GM12878 (cell line): Measurements from ENCODE around the gene CGN.

ENCODE experiments used
- CHD4 ChIP-seq: fragments of 200-600 bp; sonication (generic); IDR thresholded peaks from 2 replicates; pipeline ENCODE4 v1.6.1; 2016; ENCODE audit warnings: mild to moderate bottlenecking
- CREB1 ChIP-seq: IDR thresholded peaks from 2 replicates; pipeline ENCODE4 v1.6.1; 2012; ENCODE audit warnings: low read depth, mild to moderate bottlenecking, inconsistent platforms
- EP300 ChIP-seq, 2 experiments: fragments of 150-350 bp in 1 of 2; IDR thresholded peaks; 2 replicates each; pipeline ENCODE4 v1.6.1; 2011 to 2012; ENCODE audit warnings: low read depth in 2 of 2, low read length in 2 of 2, borderline replicate concordance in 1 of 2, improper control_type of control experiment in 1 of 2, inconsistent platforms in 1 of 2; ENCODE audit not compliant: control insufficient read depth in 1 of 2
- MXI1 ChIP-seq: fragments of 150-350 bp; IDR thresholded peaks from 2 replicates; pipeline ENCODE4 v1.6.1; 2011; ENCODE audit warnings: low read depth, mild to moderate bottlenecking, inconsistent platforms, low read length, improper control_type of control experiment
- POLR2A ChIP-seq: IDR thresholded peaks from 2 replicates; pipeline ENCODE4 v1.6.1; 2011; ENCODE audit warnings: low read depth, mild to moderate bottlenecking, low read length
- RELA ChIP-seq: fragments of 450-650 bp; IDR thresholded peaks from 2 replicates; pipeline ENCODE4 v1.8.0; 2014; ENCODE audit warnings: borderline replicate concordance; ENCODE audit not compliant: partially characterized antibody
- TBL1XR1 ChIP-seq: IDR thresholded peaks from 2 replicates; pipeline ENCODE4 v1.6.1; 2012; ENCODE audit warnings: low read depth, low read length, improper control_type of control experiment
- ZBED1 ChIP-seq: IDR thresholded peaks from 2 replicates; pipeline ENCODE4 v1.6.1; 2016; ENCODE audit warnings: borderline replicate concordance
- TF ChIP-seq, protein P1 (sequence below): fragments of 450-650 bp; formaldehyde crosslinking; IDR thresholded peaks from 2 replicates; pipeline ENCODE4 v1.5.0; 2022; ENCODE audit warnings: mild to moderate bottlenecking, missing genetic modification characterization

DNA sequence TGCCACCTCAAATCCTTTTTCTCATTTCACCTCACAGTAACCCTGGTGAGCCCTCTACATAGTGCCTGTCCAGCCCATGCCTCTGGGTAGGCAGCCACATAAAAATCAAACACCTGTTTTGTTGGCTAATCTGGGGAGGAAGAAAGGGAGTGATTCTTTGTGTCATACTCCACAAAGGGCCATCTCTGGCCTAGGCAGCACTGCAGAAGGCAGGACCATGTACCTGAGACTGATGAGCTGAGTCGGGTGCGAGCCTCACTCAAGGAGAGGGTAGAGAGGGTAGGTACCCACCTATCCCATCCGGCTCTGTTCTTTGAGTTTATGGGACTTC is 36.7 kb downstream of the CGN start:
- no peak for TF ChIP-seq EP300 (IDR thresholded peaks at IDR 0.05; ENCODE audit: borderline replicate concordance in 1 of 2, control insufficient read depth in 1 of 2, low read depth in 2 of 2, low read length in 2 of 2)
- TF ChIP-seq POLR2A = no peak
- no peak for TF ChIP-seq TBL1XR1
- TF ChIP-seq, protein P1, sequence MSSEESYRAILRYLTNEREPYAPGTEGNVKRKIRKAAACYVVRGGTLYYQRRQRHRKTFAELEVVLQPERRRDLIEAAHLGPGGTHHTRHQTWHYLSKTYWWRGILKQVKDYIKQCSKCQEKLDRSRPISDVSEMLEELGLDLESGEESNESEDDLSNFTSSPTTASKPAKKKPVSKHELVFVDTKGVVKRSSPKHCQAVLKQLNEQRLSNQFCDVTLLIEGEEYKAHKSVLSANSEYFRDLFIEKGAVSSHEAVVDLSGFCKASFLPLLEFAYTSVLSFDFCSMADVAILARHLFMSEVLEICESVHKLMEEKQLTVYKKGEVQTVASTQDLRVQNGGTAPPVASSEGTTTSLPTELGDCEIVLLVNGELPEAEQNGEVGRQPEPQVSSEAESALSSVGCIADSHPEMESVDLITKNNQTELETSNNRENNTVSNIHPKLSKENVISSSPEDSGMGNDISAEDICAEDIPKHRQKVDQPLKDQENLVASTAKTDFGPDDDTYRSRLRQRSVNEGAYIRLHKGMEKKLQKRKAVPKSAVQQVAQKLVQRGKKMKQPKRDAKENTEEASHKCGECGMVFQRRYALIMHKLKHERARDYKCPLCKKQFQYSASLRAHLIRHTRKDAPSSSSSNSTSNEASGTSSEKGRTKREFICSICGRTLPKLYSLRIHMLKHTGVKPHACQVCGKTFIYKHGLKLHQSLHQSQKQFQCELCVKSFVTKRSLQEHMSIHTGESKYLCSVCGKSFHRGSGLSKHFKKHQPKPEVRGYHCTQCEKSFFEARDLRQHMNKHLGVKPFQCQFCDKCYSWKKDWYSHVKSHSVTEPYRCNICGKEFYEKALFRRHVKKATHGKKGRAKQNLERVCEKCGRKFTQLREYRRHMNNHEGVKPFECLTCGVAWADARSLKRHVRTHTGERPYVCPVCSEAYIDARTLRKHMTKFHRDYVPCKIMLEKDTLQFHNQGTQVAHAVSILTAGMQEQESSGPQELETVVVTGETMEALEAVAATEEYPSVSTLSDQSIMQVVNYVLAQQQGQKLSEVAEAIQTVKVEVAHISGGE (CRISPR knock-in tag) = no peak
- no peak for TF ChIP-seq MXI1
- no peak for TF ChIP-seq CHD4
- no peak for TF ChIP-seq RELA
- no peak for TF ChIP-seq ZBED1
- no peak for TF ChIP-seq CREB1
